COLO829 (cell line): ENCODE measurements around the gene SMO.
A peak's percentile ranks its signal among the peaks of the same experiment; 100 is the strongest.
"Not testable (repeated sequence)": the region's sequence is repeated elsewhere in the genome, so short reads cannot be mapped to it uniquely, and the experiment has no call there.

Experiments
- DNase-seq: peaks from one replicate; pipeline ENCODE4 v3.0.0; 2012; ENCODE audit warnings: low spot score

Gene SMO

DNA sequence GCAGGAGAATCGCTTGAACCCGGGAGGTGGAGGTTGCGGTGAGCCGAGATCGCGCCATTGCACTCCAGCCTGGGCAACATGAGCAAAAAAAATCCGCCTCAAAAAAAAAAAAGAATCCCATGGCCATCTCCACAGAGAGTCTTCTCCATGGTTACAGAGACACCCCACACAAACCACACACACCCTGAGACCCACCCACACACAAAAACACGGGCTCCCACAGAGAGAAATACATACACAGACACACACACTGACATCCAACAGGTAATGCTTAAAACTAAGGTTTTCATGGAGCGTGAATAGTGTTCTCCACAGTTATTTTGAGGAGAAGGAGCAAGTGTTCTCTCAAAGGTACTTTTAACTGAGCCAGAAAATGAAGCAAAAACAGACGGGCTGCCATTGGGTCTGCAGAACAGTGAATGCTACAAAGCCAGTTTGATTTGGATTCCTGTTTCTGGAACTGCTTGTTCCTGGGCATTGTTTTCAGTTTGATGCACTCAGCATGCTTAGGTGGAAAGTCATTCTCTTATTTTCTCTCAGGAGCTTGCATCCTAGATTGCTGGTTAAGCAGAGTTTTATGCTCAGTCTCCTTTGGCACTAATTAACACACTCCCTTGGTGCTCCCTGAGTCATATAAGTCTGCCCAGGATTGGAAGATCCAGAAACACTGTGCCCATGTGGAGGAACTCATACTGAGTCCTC lies 51.8 kb downstream of the SMO start:
- no peak for DNase-seq

DNA sequence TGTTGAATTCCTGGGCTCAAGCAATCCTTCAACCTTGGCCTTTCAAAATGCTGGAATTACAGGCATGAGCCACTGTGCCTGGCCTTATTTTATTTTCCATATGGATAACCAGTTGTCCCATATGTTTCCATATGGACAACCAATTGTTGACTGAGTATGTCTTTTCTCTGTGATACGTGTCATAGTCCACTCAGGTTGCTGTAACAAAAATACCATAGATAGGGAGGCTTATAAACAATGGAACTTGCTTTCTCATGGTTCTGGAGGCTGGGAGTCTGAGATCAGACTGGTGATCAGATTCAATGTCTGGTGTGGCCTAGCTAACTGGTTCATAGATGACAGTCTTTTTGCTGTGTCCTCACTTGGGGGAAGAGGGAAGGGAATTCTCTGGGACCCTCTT lies 55.8 kb downstream of the SMO start:
- no peak for DNase-seq

DNA sequence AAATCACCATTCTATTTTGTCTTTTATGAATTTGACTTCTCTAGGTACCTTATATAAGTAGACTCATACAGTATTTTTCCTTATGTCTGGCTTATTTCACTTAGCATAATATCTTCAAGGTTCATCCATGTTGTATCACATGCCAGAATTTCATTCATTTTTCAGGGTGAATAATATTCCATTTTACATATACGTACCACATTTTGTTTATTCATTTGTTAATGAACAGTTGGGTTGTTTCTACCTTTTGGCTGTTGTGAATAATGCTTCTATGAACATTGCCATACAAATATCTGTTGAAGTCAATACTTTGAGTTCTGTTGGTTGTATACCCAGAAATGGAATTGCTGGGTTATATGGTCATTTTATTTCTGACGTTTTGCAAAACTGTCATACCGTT lies 57.1 kb downstream of the SMO start:
- DNase-seq, result no peak

DNA sequence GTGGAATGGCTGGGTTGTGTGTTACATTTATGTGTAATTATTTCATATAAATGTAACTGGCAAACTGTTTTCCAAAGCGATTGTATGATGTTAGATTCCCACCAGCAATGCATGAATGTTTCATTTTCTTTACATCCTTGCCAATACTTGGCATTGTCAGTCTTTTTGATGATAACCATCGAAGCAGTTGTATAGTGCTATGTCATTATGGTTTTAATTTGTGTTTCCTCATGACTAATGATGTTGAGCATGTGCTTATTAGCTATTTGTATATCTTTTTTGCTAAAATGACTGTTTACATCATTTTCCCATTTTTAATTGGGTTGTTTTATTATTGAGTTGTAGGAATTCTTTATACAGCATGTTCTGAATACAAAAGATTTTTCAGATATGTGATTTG lies 58.7 kb downstream of the SMO start:
- no peak for DNase-seq

DNA sequence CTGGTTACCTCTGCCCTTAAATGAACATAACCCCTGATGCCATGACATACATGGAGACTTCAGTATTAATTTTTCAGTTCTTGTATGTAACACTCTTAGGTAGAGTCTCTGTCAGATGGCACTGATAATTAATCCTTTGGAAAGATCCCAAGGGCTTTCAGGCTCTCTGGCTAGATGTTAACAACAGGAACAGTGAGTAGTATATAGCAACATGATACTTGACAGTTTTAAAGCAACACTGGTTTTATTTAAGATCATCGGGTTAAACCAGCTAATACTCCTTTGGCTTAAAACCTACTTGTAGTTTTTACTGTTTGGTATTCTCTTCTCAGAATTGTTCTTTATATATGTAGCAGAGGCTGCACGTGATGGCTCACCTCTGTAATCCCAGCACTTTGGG lies 63.7 kb downstream of the SMO start:
- no peak for DNase-seq

DNA sequence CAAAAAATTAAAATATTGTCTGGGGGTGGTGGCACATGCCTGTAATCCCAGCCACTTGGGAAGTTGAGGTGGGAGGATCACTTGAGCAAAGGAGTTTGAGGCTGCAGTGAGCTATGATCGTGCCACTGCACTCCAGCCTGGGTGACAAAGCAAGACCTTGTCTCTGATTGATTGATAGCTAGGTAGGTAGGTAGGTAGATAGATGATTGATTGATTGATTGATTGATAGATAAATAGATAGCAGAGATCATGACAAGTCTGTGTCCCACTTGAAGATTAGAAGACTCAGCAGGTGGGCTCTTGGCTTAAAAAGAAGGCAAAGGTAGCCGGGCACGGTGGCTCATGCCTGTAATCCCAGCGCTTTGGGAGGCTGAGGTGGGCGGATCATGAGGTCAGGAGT lies 64.2 kb downstream of the SMO start:
- not testable (repeated sequence) for DNase-seq

DNA sequence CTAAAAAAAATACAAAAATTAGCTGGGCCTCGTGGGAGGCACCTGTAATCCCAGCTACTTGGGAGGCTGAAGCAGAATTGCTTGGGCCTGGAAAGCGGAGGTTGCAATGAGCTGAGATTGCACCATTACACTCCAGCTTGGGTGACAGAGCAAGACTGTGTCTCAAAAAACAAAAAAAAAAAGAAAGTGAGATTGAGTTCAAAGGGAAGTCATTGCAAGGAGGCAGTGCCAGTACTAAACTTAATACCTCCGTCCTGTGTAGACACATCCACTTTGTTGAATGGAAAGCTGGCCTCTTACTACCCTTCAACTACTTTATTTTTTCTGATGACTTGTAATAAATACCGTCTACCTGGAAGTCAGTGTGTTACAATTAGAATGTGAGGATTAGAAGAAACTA lies 67.4 kb downstream of the SMO start:
- no peak for DNase-seq

DNA sequence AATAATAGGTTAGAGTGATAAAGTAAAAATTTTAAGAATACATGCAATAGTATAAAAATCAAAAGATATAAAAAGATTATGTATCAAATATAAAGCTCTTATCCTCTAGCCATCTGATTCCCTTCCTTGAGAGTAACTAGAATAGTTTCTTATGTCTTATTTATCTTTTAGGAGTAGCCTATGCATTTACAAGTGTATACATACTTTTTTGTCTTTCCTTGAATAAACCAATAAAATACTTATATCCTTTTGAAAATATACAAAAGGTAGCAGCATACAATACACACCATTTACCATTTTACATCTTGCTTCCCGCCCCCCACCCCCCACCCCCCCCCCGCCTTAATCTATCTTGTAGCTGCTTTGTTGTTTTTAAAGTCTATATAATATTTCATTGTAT lies 67.8 kb downstream of the SMO start:
- DNase-seq, result no peak

DNA sequence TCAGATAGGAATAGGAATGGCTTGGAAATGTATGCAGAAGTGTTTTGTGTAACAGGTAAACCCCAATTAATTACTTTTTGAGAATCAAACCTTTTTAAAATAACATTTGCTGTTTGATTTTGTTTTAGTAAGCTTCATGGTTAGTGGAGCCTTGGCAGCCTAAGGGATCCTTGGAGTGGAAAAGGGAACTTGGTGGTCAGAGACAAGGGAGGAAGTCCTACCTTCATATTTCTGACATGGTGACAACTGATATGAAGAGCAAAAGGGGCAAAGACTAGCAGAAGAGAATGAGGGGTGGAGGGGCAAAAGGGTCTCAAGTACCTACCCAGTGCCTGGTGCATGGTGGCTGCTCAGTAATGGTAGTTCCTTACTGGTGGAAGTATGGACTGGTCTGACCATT lies 68.7 kb downstream of the SMO start:
- no peak for DNase-seq

DNA sequence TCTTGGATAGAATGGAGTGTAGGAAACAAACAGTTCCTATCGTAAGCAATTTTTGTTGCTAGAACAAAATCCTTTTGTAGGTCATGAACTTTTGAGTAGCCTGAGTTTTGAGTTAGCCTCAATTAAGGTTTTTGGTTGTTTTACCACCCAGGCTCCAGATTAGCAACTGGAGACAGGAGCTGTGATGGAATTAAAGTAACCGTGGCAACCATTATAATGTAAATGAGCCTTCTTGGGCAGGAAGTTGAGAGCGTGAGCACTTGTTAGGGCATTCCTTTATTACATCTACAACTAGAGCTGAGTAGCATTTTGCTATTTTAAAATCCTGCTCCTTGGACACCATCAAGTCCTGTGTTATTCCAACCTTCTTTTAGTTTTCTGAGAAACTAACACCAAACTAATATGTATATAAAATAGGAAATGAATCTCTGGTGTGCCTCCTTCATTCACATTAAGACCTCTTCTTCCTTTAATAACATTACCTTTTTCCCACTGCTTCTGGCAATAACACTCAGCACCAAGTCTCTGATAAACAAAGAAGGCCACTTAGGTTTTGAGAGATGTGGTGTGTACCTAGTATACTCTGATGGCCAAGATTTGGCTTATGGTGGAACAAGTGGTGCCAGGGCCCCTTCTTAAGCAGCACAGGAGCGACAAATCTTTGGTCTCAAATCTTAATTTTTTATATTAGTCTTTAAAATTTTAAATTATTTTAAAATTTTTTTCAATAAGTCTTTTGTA lies 70.4 kb downstream of the SMO start:
- peak; percentile 40 for DNase-seq

DNA sequence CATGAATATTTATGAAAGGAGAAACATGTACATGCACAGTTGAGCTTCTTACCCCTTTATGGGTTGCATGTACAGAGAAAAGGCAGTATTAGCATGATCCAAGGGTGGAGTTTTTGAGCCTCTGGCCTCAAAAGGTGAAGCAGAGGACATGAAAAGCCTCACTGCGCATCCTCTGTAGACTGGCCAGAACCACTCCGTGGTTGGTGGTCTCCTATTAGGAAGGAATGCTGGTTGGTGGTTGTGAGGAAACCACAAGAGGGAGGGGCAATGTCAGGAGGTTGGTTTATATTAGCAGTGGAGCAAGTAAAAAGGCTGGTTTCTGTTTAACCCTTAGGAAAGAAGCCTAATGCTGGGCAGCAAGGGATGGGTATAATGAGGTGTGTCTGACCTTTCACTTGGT lies 73.9 kb downstream of the SMO start:
- DNase-seq, result no peak
